ENCODE data around the gene APOBEC2. TPM values are rescaled to one million over a fixed set of nuclear protein-coding genes. Genes with fewer than 3 reads are reported as not detected.

The APOBEC2 gene
- total and polyA plus RNA-seq, 9 donors: 0.06 TPM; not detected in 8

- no peaks in the 10 kb centered on the region for H3K36me3 ChIP-seq
- TF ChIP-seq EP300 (IDR thresholded peaks at IDR 0.05) (no peak), POLR2A (IDR thresholded peaks at IDR 0.05) (no peak), CTCF (IDR thresholded peaks at IDR 0.05) (no peak)
- H3K27ac ChIP-seq: no peak within 1 kb of the TSS
- intact Hi-C loops (cut with DNase I): loop anchor here in 1 of 4 donors (10.0 kb wide), 1 partner anchor 705 kb away; no protein-coding TSS in a partner anchor
- WGBS, 3 donors: 69 to 82% (median 72%) methylated on average over 10 of the region's 10 CpGs
- no peaks in the 10 kb centered on the region for H3K9me3 ChIP-seq
- no peaks in the 10 kb centered on the region for H3K4me1 ChIP-seq (ENCODE audit: insufficient read depth)
- no peak for DNase-seq
- no peaks in the 10 kb centered on the region for H3K27me3 ChIP-seq
- no peak within 1 kb of the TSS for H3K4me3 ChIP-seq
Observed at GRCh38 chr6:41039060-41039998, 13.7 kb upstream of the APOBEC2 start, which contains the start of gene UNC5CL. Gene UNC5CL, minus strand, starts transcription at chr6:41039221. Its CDS starts 4,147 bp downstream, at chr6:41035074.

- Histone ChIP-seq H3K36me3 (no peaks in the 10 kb centered on the region), H3K4me1 (ENCODE audit: insufficient read depth) (no peaks in the 10 kb centered on the region), H3K4me3 (no peak overlapping the region), H3K9me3 (no peaks in the 10 kb centered on the region), H3K27ac (no peak overlapping the region), H3K27me3 (no peaks in the 10 kb centered on the region)
- TF ChIP-seq CTCF (IDR thresholded peaks at IDR 0.05) (no peak), EP300 (IDR thresholded peaks at IDR 0.05) (no peak), POLR2A (IDR thresholded peaks at IDR 0.05) (no peak)
- DNase-seq: no peak
- WGBS, 3 donors: 74 to 81% (median 79%) methylated on average over 6 of the region's 6 CpGs
- intact Hi-C loops (cut with DNase I): no loop called here
Observed at GRCh38 chr6:41040101-41040939, 12.7 kb upstream of the APOBEC2 start.

GRCh38 chr6:41040940-41041536 lies 12.0 kb upstream of the APOBEC2 start:
- no peaks in the 10 kb centered on the region for H3K4me1 ChIP-seq (ENCODE audit: insufficient read depth)
- intact Hi-C loops (cut with DNase I): no loop called here
- WGBS, 3 donors: 86 to 100% (median 89%) methylated on average over 1 of the region's 1 CpG

More at GRCh38 chr6:41040940-41041536, 12.0 kb upstream of the APOBEC2 start:
- Histone ChIP-seq H3K4me3 (no peak overlapping the region), H3K27ac (no peak overlapping the region), H3K36me3 (no peaks in the 10 kb centered on the region), H3K27me3 (no peaks in the 10 kb centered on the region), H3K9me3 (no peaks in the 10 kb centered on the region)
- no peak for DNase-seq
- no peak for TF ChIP-seq CTCF (IDR thresholded peaks at IDR 0.05)
- no peak for TF ChIP-seq POLR2A (IDR thresholded peaks at IDR 0.05)
- no peak for TF ChIP-seq EP300 (IDR thresholded peaks at IDR 0.05)
